HFF-Myc (cell line): Measurements from ENCODE around the gene PROSER2.
"Not testable (repeated sequence)": the region's sequence is repeated elsewhere in the genome, so short reads cannot be mapped to it uniquely, and the experiment has no call there.

Source experiments
- DNase-seq: peaks from one replicate; pipeline ENCODE4 v3.0.0-alpha.2; 2011; ENCODE audit warnings: low read depth; ENCODE audit errors: extremely low read depth
- H3K4me3 ChIP-seq: replicated peaks from 2 replicates; pipeline ENCODE4 v1.5.1; 2011; ENCODE audit warnings: low read depth, mild to moderate bottlenecking, control low read depth, low read length
- TF ChIP-seq, protein P1 (sequence below): IDR thresholded peaks from 2 replicates; pipeline ENCODE4 v1.5.1; 2012; ENCODE audit warnings: mild to moderate bottlenecking, low read depth, low read length, control low read depth; ENCODE audit errors: missing control alignments

The PROSER2 gene

GRCh38 chr10:11842411-11842810, 19.3 kb downstream of the PROSER2 start:
- DNase-seq, result no peak
- TF ChIP-seq, protein P1, sequence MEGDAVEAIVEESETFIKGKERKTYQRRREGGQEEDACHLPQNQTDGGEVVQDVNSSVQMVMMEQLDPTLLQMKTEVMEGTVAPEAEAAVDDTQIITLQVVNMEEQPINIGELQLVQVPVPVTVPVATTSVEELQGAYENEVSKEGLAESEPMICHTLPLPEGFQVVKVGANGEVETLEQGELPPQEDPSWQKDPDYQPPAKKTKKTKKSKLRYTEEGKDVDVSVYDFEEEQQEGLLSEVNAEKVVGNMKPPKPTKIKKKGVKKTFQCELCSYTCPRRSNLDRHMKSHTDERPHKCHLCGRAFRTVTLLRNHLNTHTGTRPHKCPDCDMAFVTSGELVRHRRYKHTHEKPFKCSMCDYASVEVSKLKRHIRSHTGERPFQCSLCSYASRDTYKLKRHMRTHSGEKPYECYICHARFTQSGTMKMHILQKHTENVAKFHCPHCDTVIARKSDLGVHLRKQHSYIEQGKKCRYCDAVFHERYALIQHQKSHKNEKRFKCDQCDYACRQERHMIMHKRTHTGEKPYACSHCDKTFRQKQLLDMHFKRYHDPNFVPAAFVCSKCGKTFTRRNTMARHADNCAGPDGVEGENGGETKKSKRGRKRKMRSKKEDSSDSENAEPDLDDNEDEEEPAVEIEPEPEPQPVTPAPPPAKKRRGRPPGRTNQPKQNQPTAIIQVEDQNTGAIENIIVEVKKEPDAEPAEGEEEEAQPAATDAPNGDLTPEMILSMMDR, result no peak
- no peak overlapping the region for H3K4me3 ChIP-seq

GRCh38 chr10:11845113-11845512, 22.0 kb downstream of the PROSER2 start:
- DNase-seq, result no peak
- TF ChIP-seq, protein P1, result no peak
- no peak overlapping the region for H3K4me3 ChIP-seq

- TF ChIP-seq, protein P1, result no peak
- no peak overlapping the region for H3K4me3 ChIP-seq
- no peak for DNase-seq
These were observed 23.4 kb downstream of the PROSER2 start for GRCh38 chr10:11846542-11846941.

DNA sequence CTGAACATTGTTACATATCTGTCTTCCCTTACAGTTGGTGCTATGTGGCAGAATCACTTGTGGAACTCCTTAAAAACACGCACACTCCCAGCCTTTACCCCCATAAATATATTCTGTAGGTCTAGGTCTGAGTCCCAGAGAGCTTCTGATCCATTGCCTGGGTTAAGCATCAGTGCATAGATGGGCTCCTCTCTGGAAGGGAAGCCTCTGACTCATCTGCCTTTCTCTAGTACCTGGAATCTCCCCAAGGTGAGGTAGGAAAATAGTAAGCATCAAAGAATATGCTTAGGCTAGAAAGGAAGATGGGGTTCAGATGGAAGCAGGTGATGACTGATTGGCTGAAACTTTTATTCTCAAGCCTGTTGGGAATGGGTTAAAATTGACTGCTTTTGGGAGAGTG, 26.1 kb downstream of the PROSER2 start:
- no peak for DNase-seq
- TF ChIP-seq, protein P1, result no peak
- no peak overlapping the region for H3K4me3 ChIP-seq

DNA sequence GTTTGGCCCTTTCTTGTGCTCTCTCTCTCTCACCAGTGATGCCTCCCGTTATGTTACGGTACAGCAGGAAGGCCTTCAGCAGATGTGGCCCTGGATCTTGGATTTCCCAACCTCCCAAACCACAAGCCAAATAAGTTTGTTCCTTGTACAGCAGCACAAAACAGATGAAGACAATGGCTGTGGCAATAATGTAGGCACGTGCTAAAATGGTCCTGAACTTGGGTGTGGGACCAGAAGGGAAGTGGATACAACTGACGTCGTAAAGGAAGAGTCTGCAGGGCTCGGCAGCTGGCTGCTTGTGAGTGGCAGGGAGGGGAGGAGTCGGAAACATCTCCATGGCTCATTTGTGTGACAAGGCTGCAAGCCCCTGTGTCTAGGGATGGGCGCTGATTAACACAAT, 26.8 kb downstream of the PROSER2 start:
- H3K4me3 ChIP-seq, result no peak overlapping the region
- DNase-seq, result no peak
- TF ChIP-seq, protein P1, result no peak

GRCh38 chr10:11851910-11852309, 28.8 kb downstream of the PROSER2 start:
- H3K4me3 ChIP-seq, result no peak overlapping the region
- TF ChIP-seq, protein P1, result no peak
- DNase-seq, result no peak

- H3K4me3 ChIP-seq, DNase-seq: not testable (repeated sequence)
These were observed 29.5 kb downstream of the PROSER2 start for GRCh38 chr10:11852637-11853036.

DNA sequence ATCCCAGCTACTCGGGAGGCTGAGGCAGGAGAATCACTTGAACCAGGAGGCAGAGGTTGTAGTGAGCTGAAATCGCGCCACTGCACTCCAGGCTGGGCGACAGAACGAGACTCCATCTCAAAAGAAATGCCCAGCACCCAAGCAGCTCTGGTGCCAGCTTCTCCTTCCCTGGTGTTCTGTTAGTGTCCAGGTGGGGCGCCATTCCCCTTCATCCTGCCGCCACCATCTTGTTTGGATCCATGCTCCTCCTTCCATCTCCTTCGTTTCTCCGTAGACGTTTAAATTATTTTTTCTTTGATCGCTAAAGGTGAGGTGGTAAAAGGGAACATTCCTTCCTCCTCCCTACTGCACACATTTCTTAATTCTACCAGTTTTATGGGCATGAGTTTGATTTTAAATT, 30.3 kb downstream of the PROSER2 start:
- TF ChIP-seq, protein P1, result peak; percentile 23
- H3K4me3 ChIP-seq, result no peak overlapping the region
- DNase-seq, result no peak
